Thymus (tissue), 11 donors: ENCODE data around the gene EHF. TPM values are rescaled to one million over a fixed set of nuclear protein-coding genes. Genes with fewer than 3 reads are reported as not detected.

Source experiments
- DNase-seq, 9 donors: peaks; one replicate each; pipeline ENCODE4 v3.0.0-alpha.2; 2013; ENCODE audit warnings: low spot score in 9 of 9, low read depth in 6 of 9, missing footprints in 1 of 9
- H3K27ac ChIP-seq, 2 donors: one replicate each; pipeline ENCODE4 v1.5.1; 2013; ENCODE audit warnings: control low read depth in 1 of 2, low read depth in 1 of 2, low read length in 1 of 2, mild to moderate bottlenecking in 1 of 2, moderate library complexity in 1 of 2
- H3K27me3 ChIP-seq, 2 donors: one replicate each; pipeline ENCODE4 v1.5.1; 2013; ENCODE audit warnings: low read length in 1 of 2; ENCODE audit not compliant: control insufficient read depth in 2 of 2, insufficient read depth in 1 of 2
- H3K36me3 ChIP-seq, 2 donors: one replicate each; pipeline ENCODE4 v1.5.1; 2013; ENCODE audit warnings: low read length in 1 of 2, mild to moderate bottlenecking in 1 of 2, moderate library complexity in 1 of 2; ENCODE audit not compliant: control insufficient read depth in 2 of 2, insufficient read depth in 2 of 2
- H3K4me1 ChIP-seq, 2 donors: one replicate each; pipeline ENCODE4 v1.5.1; 2013; ENCODE audit warnings: low read length in 2 of 2; ENCODE audit not compliant: control insufficient read depth in 2 of 2, insufficient read depth in 2 of 2
- H3K4me3 ChIP-seq, 2 donors: one replicate each; pipeline ENCODE4 v1.5.1; 2013; ENCODE audit warnings: low read length in 2 of 2, control low read depth in 1 of 2, mild to moderate bottlenecking in 1 of 2
- H3K9me3 ChIP-seq, 2 donors: one replicate each; pipeline ENCODE4 v1.5.1; 2013; ENCODE audit warnings: low read length in 1 of 2, mild to moderate bottlenecking in 1 of 2; ENCODE audit not compliant: control insufficient read depth in 2 of 2, insufficient read depth in 1 of 2
- WGBS: extraction: QIAGEN DNeasy Blood & Tissue Kit; methylation state at CpG from one replicate; pipeline ENCODE4 v1.1.7; 2013; 5-methylcytosine and 5-hydroxymethylcytosine counted together
- polyA plus RNA-seq: library from polyadenylated mRNA; stranded (reverse); fragments of 200-250 nt; gene quantifications from one replicate; pipeline ENCODE4 v1.2.3, GENCODE V29; 2013
- total RNA-seq: library from RNA; stranded (reverse); fragments of 120-200 nt; gene quantifications from one replicate; pipeline ENCODE4 v1.2.4, GENCODE V29; 2013
- donor health status: healthy.

EHF gene
- total and polyA plus RNA-seq, 2 donors: 0.76 to 2.0 TPM

- H3K9me3 ChIP-seq: peaks cover 0 to 7% of the 10 kb centered on the region in 2 donors
- H3K4me3 ChIP-seq: no peak overlapping the region
- 60% methylated on average over 3 of the region's 3 CpGs for WGBS
- no peaks in the 10 kb centered on the region for H3K4me1 ChIP-seq
- H3K27me3 ChIP-seq: no peaks in the 10 kb centered on the region
- H3K36me3 ChIP-seq: no peaks in the 10 kb centered on the region
- H3K27ac ChIP-seq: no peak overlapping the region
- no peak for DNase-seq
These were observed 86.6 kb downstream of the EHF start for GRCh38 chr11:34707462-34707840.

Other genes starting within 250 kb of the EHF start
- gene CAT, start 182.2 kb upstream of the EHF start, total RNA-seq: 92.4 TPM
- gene CAT, start 182.2 kb upstream of the EHF start, polyA plus RNA-seq: 69.6 TPM
- 0.52 TPM for gene ELF5, start 107.3 kb upstream of the EHF start, total RNA-seq
- gene ELF5, start 107.3 kb upstream of the EHF start, polyA plus RNA-seq: 4.5 TPM